GM15510 (cell line): Measurements from ENCODE around the gene RANBP1.

ENCODE experiments used
- POLR2A ChIP-seq: IDR thresholded peaks from 3 replicates; pipeline ENCODE4 v1.6.1; 2011; ENCODE audit warnings: borderline replicate concordance; ENCODE audit not compliant: insufficient read length; ENCODE audit errors: extremely low read depth

RANBP1 gene

DNA sequence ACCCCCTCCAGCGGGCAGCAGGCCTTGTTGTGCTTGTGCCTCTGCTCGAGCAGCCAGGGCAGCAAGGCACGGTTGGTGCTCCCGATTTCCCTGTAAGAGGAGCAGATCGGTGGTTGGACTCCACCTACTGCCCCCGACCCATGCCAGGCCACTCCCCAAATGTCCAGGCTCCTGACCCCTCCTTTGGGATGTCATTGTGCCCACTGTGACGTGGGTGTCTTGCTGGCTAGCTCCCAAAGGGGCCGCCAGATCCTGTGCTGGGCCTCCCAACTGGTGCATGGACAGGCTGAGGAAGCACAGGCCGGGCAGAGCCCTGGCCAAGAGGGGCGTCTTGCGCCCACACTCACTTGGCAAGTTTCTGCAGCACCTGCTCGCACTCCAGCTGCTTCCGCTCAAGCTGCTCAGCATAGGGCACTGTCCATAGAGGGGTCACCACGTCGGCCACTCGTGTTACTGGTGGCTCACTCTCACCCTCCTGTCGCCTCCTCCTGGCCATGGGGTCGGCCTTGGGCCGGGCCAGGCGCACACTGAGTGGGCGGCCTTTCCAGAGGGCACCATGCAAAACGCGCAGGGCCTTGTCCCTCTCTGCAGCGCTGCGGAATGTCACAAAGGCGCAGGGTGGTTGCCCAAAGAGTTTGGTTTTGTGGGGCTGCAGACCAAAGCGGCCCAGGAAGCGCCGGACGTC is at the start of gene RANBP1:
RANBP1 (plus strand) TSS at position 414 of the 685 bp plus-strand sequence; CDS start at position 495, 81 bp downstream.
- TF ChIP-seq POLR2A = no peak

DNA sequence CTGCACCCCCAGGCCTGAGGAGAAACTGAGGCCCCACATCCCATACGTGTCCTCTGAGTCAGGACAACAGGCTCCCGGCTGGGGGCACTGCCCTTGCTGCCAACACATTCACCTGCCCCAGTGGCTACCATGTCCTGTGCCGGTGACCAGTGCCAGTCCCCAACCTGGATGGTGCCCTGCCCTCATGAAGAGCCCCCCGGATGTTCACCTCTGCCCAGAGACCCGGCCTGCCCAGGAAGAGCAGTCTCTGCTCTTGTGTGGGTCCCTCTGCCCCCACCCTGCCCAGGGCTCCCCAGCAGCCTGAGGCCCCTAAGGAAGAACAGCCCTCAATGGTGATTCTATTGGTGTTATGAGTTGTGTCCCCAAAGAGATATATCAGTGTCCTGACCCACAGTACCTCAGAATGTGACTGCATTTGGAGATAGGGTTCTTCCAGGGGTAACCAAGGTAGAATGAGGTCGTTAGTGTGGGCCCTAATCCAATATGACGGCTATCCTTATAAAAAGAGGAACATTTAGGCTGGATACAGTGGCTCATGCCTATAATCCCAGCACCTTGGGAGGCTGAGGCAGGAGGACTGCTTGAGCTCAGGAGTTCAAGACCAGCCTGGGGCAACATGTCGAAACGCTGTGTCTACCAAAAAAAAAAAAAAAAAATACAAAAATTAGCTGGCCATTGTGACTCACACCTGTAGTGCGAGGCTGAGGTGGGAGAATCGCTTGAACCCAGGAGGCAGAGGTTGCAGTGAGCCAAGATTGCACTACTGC is 49.1 kb upstream of the RANBP1 start:
- TF ChIP-seq POLR2A = no peak

DNA sequence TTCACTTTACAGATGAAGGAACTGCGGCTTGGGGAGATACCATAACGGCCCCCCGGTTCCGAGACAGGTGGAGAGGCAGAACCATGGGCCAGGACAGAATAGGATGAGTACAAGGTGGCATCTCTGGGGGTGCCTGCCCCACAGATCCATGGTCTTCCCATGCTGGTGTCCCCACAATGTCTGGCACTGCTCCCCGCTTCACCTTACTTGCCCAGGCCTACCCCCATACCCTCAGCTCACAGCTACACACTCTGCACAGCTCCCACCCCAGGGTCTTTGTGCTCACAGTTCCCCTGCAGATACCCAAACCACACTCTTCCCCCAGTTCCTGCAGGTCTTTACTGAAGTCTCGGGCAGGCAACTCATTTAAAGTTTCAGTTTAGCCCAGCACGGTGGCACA is 47.3 kb upstream of the RANBP1 start:
- TF ChIP-seq POLR2A = no peak

DNA sequence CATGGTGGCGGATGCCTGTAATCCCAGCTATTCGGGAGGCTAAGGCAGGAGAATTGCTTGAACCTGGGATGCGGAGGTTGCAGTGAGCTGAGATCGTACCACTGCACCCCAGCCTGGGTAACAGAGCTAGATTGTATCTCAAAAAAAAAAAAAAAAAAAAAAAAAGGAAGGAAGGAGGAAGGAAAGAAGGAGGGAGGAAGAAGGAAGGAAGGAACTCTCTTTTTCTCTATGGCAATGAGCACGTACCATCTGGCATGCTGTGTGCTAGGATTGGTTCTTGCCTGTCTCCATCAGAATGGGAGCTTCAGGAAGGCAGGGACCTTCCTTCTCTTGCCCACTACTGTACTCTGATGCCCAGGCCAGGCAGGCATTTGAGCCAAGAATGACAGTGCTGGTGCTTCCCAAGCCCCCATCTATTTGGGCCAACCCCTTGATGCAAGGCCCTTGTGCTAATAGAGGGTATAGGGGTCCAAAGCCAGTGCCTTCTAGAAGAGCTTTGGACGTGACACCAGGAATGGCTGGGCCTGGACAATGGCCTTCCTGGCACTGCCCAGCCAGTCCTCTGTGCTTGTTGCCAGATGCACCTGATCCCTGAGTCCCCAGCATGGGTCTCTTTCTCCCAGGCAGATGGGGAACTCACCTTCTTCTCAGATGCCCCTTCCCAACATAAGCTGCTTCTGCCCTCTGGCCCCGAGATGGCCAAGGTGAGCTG is 46.4 kb upstream of the RANBP1 start:
- no peak for TF ChIP-seq POLR2A

DNA sequence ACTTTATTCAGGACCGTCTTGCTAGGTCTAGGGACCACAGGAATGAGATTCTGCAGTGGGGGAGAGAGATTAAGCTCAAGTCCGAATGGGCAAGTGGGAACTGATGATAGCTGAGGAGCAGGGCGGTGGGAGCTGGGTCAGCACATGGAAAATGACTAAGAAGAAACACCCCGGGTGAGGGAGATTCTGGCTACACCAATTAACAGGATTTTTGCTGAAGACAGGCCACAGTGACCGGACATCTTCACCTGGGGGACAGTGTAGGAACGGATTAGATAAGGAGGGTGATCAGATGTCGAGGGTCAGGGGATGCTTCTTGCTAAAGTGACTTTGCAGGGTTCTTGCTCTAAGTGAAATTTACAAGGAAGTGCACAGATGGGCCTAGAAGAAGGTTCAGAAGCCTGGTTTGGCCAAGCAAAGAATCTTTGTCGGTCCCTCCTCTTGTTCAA is 44.4 kb upstream of the RANBP1 start:
- no peak for TF ChIP-seq POLR2A

DNA sequence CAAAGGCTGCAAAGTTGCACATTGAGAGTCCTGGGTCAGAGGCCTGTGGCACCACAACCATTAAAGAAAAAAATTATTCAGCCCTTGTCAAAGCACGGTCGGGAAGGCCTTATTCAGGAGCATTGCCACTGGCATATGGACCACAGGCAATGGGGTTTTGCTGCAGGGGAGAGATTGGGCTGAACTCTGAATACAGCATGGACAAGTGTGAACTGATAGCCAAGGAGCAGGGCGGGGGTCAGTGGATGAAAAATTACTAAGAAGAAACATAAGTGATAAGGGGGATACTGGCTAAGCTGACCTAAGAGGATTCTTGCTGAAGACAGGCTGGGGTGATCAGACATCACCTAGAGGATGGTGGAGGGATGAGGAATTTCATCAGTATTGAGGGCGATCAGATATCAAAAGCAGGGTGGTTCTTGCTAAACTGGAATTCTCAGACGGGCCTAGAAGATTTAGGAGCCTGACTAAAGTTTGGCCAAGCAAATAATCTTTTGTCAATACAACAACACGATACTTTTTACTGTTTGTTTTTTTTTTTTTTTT is 39.2 kb upstream of the RANBP1 start:
- no peak for TF ChIP-seq POLR2A

DNA sequence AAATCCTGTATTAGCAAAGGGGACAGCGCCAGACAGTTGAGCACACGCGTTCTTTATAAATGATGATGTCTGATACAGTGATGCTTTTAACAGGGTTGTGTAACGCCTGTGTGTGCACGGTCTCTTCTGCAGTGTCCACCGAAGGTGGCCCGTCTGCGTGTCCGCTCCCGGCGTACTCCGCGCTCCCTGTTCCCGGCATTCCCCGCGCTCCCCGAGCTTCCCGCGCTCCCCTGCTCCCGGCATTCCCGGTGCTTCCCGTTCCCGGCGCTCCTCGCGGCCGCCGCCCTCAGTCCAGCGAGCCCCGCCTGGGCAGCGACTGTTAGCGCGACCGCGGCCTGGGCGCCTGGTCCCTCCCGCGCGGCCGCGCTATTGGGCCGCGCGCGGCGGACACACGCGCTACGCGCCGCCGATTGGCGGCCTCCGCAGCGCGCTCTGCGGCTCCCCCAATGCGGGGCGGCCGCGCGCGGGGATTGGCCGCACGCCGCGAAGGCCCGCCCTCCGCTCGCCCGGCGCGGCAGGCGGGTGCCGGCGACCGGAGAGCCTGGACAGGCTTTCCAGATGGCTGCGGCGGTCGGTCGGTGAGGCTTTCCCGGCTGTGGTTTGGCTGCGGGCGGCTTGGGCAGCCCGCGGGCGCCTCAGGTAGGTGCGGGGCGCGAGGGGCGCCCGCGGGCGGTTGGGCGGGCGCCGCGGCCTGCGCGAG is 36.0 kb upstream of the RANBP1 start, which contains the start of gene DGCR8:
DGCR8 (plus strand) TSS at position 497 of the 700 bp plus-strand sequence. CDS start 5,723 bp downstream, outside the sequence.
- peak; percentile 73 for TF ChIP-seq POLR2A

DNA sequence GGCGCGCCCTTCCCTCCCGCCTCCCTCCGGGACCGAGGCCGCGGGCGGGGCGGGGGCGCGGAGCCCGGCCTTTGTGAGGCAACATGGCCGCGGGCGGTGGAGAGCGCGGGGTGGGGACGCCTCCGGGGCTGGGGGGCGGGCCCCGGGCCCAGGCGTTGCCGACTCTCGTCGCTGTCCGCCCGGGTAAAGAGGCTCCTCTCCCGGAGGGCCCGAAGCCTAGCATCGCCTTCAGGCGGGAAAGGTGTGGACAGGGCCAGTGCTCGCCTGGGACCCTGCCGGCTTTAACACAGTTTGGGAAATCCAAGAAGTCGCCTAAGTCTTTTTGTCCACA is 35.5 kb upstream of the RANBP1 start:
- no peak for TF ChIP-seq POLR2A

DNA sequence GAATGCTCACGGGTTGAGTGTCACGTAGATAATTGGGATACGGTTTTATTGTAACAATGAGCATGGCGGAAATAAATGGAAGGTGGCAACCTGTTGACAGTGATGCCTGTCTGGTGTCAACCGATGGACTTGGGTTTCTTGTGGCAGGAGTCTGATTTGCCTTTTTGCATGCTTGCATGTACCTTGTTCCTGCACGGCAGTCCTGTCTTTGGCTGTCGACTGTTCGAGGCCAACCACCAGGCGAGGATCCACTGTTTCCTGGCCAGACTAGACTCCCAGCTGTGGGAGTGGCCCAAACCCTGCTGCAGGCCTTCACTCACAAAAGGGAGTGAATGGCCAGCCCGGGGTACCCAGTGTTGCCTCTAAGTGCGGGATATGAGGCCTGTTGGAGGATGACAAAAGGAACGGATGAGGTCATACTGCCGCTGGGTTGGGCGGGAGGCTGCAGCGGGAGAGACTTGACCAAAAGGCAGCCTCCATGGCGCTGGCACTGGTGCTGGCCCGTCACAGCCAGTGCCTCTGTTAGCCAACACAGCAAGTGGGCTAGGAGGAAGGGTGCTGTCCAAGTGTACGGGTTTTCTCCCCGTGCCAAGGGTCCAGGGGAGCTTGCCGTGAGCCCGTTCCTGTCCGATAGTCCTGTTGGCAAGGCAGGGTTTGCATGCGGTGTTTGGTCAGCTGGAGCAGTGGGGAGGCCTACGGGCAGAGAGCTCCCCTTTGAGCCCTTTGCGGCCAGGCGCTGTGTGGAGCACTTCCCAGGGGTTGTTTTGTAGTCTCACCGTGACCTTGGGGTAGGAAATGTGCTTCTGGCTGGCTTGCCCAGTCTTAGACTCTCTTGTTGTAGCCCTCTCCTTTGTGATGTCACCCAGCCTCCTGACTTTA is 34.9 kb upstream of the RANBP1 start:
- TF ChIP-seq POLR2A = no peak

DNA sequence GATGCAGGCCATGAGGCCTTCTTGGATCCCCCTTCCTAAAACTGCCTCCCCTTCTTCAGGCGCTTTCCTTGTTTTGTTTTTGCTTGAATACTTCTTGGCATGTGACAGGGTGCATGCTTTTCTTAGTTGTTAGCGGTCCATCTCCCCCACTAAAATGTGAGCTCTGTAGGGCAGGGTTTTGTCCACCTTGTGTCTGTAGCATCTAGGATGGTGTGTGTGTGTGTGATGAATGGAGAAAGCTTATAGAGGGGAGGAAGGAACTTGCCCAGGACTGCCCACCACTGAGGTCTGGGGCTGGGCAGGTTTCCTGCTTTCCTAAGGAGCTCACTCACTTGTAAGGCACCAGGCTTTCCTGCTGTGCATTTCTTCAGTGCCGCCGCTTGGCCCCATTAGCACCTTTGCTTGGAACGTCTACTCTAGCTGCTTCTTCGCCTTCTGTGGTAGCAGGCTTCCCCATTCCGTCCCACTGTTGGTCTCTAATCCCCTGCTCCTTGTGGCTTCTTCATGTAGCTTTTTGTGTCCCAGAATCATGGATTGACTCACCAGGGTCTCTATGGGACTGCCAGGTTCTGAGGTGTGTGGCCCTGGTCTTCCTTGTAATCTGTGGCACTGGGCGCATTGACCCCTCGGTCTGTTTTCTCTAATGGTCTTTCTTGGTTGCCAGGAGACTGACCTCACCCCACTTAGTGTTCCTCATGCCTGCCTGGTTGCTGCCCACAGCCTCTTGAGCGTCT is 32.6 kb upstream of the RANBP1 start:
- no peak for TF ChIP-seq POLR2A

DNA sequence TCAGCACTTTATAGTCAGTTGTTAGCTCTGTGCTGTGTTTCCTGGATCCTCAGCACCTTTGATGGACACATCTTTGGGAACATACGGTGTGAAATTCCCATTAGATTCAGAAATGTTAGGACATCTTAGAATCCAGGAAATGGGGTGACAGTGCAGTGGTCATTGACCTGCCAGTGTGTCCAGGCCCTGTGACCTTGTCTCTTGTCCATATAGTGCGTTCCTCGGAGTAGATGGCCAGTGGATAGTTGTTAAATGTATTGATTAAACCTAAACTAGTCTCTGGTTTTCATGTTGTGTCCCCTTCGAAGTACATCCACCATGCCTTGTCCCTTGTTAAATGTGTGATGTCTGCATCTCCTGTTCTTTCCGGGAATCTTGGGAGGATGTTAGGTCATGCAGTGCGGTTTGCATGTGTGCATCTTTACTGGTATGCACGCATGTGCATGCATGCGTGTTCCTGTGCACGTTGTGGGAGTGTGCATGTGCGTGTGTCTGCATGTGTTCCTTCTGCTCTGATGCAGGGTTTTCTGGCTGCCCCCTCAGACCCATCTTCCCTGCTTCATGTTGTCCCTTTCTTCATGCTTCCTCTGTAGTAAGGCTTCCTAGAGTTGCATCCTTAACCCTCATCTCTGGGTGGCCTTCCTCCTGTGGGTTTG is 31.9 kb upstream of the RANBP1 start:
- no peak for TF ChIP-seq POLR2A
